ENCODE data around the gene PACS2.
"Not testable (repeated sequence)": the region's sequence is repeated elsewhere in the genome, so short reads cannot be mapped to it uniquely, and the experiment has no call there.

PACS2 gene

DNA sequence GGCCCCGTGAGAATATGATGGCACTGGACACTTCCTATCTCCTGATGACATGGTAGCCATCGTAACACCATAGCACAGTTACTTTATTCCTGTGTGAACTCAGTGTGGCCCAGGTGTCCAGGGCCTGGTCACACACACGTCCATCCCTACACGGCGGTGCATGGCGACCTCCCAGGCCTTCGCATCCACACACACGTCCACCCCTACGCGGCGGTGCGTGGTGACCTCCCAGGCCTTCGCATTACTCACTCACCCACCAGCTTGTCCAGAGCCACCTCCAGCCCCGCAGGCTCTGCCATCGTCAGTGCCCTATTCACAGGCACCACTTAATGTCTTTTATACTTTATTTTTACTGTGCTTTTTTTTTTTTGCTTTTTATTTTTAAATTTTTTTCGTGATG is 44.4 kb downstream of the PACS2 start:
- in situ Hi-C loops (cut with MboI; ENCODE audit: low pct_unique_long_range_greater_than_20kb, low sequenced_read_pairs): no loop called here
- no peak for DNase-seq

DNA sequence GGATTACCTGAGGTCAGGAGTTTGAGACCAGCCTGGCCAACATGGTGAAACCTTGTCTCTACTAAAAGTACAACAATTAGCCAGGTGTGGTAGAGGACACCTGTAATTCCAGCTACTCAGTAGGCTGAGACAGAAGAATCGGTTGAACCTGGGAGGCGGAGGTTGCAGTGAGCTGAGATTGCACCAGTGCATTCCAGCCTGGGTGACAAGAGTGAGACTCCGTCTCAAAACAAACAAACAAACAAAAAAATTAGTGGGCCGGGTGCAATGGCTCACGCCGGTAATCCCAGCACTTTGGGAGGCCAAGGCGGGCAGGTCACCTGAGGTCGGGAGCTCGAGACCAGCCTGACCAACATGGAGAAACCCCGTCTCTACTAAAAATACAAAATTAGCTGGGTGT is 46.9 kb downstream of the PACS2 start:
- not testable (repeated sequence) for DNase-seq

DNA sequence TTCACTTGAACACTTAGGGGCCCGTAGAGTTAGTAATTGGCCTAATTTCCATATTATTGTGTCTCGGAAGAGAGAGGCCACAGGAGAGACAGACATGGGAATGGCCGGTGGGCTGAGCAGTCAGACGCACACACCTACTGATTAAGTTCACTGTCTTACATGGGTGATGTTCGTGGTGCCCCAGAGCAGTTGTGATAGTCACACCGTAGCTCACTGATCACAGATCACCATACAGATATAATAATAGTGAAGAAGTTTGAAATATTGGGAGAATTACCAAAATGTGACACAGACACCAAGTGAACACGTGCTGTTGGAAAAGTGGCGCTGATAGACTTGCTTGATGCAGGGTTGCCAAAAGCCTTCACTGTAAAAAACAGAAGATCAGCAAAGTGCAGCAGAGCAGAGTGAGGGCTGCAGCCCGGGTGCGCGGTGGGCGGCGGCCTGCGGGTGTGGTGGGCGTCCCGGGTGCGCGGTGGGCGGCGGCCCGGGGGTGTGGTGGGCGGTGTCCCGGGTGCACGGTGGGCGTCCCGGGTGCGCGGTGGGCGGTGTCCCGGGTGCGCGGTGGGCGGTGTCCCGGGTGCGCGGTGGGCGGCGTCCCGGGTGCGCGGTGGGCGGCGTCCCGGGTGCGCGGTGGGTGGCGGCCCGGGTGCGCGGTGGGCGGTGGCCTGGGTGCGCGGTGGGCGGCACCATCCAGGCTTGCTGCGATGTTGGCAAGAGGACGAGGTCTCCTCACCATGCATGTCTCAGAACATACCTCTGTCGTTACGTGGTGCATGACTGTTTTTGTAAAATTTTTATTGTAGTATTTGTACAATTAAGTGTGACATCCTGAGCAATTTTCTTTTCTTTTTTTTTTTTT is 49.5 kb downstream of the PACS2 start:
- in situ Hi-C loops (cut with MboI; ENCODE audit: low pct_unique_long_range_greater_than_20kb, low sequenced_read_pairs): no loop called here

More for the DNA sequence above, 46.9 kb downstream of the PACS2 start:
- in situ Hi-C loops (cut with MboI; ENCODE audit: low pct_unique_long_range_greater_than_20kb, low sequenced_read_pairs): not testable (repeated sequence)

DNA sequence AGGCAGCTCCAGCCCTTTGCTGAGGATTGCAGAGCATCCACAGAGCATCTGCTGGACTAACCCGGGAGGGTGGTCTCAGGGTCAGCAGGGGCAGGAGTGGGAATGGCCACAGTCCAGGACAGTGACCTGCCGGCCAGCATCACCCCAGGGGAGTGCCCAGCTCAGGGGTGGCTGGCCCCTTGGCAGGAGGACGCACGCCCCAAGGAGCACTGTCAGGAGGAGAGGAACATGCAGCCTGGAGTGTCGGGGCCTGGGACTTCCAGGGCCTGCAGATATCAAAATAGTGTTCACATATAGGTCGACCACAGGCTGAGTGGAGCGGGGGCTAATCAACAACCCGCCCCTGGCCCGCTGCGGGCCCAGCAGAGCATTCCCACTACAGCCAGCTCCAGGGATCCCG is 50.6 kb downstream of the PACS2 start:
- no peak for DNase-seq
- in situ Hi-C loops (cut with MboI; ENCODE audit: low pct_unique_long_range_greater_than_20kb, low sequenced_read_pairs): no loop called here

More for the DNA sequence above, 49.5 kb downstream of the PACS2 start:
- no peak for DNase-seq

DNA sequence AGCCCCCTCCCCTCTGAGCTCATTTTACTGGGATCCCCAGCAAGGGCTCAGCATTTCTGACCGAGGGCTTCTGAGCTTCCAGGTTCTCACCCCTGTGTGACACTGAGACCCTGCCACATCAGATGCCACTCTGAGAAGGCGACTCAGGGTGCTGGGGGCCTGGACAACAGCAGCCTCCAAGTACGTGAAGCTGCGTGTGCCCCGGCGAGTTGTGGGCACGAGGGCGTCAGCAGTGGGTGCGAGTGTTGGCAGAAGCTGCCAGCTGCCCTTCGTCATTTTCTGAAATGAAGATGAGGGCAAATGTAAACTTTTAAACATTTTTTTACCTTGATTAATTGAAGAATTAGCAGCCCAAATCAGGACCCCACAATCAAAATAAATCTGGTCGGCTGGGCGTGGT is 51.1 kb downstream of the PACS2 start:
- in situ Hi-C loops (cut with MboI; ENCODE audit: low pct_unique_long_range_greater_than_20kb, low sequenced_read_pairs): no loop called here
- no peak for DNase-seq

DNA sequence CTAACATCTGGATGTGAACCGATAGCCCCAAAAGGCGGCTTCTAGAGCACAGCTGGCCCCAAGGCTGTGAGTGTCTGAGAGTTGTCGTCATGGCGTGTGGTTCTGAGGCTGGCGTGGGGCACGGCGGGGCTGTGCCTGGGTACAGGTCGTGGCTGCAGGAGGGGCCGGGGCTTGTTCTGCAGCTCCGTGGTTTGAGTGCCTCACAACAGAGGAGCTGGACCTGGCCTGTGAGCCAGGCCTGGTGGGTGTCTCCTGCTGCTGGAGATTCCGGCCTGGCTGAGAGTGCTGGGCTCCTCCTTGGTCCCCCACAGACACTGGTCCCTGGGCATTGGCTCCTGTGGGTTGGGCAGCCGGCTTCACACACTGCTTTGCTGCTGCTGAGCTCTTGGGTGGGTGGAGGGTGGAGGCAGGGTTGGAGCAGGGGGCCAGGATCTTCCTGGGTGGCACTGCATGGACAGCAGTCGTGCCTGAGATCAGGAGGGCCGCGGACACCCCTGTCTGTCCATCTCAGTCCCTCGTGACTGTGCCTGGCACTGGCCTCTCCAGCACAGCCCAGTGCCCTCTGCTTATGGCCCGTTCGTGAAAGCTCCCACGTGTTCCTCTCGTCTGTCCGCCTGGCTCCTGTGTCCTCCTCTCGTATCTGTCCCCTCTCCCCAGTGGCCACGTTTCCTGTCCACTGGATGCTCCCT is 52.0 kb downstream of the PACS2 start:
- in situ Hi-C loops (cut with MboI; ENCODE audit: low pct_unique_long_range_greater_than_20kb, low sequenced_read_pairs): no loop called here
- no peak for DNase-seq

DNA sequence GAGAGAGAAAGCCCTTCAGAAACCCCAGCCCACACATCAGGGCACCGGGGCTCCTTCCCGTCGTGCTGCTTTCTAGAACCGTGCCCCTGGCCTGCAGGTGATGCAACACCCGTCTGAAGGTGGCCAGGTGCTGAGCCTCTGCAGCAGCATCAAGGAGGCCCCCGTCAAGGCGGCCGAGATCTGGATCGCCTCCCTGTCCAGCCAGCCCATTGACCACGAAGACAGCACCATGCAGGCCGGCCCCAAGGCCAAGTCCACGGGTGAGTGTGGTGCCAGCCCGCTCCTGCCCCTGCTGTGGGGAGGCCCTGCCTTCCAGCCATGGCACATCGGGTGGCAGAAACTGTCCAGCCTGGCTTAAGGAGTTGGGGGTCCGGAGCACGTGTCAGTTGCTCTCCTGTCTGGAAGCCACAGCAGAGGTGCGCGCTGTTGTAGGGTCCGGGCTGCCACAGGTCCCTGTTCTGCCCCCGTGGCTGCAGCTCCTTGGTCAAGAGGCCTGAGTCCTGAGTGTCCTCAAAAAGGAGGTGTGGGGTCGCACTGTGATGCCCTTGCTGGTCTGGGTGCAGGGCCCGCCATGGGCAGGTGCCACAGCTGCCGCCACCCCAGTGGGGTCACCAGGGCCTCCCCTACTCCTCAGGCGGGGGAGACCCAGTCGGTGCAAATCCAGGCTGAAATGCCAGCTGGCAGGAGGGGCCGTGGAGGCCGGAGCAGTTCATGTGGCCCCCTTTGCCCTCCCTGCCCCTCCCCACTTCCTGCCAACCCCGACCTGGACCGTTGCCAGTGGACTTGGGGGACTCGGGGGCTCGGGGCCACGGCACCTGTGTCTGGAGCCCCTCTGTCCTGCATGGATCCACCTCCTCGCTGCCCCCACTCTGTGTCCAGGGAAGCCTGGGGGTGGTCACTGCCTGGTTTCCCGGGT is 52.8 kb downstream of the PACS2 start:
- no peak for DNase-seq

DNA sequence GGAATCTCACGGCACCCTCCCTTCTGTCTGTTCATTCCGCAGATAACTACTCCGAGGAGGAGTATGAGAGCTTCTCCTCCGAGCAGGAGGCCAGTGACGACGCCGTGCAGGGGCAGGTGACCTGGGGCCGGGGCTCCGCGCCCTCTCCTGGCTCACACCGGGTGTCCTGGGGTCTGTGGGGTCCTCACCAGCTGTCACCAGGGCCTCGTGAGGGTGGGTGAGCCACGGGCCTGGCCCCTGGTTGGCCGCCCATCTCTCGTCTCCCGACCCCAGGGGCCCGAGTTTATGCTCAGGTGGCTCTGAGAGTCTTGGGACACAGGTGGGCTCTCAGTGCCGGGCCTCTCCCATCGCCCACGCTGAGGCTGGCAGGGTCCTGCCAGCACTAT is 53.5 kb downstream of the PACS2 start:
- DNase-seq: no peak
- in situ Hi-C loops (cut with MboI; ENCODE audit: low pct_unique_long_range_greater_than_20kb, low sequenced_read_pairs): no loop called here

More for the DNA sequence above, 52.8 kb downstream of the PACS2 start:
- in situ Hi-C loops (cut with MboI; ENCODE audit: low pct_unique_long_range_greater_than_20kb, low sequenced_read_pairs): no loop called here

DNA sequence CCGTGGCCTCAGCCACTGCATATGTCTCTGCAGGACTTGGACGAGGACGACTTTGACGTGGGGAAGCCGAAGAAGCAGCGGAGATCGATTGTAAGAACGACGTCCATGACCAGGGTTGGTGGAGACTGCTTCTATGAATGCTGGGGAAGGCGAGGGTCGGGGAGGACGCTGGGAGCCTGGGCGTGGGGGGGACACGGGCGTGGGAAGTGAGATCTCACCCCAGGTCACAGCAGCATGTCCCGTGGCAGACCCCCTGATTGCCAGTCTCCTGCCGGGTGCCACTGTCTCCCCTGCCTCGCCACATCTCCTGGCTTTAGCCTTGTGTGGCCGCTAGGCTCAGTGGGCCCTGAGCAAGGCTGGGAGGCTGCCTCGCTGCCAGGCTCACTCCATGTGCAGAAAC is 53.9 kb downstream of the PACS2 start:
- no peak for DNase-seq
- in situ Hi-C loops (cut with MboI; ENCODE audit: low pct_unique_long_range_greater_than_20kb, low sequenced_read_pairs): no loop called here

DNA sequence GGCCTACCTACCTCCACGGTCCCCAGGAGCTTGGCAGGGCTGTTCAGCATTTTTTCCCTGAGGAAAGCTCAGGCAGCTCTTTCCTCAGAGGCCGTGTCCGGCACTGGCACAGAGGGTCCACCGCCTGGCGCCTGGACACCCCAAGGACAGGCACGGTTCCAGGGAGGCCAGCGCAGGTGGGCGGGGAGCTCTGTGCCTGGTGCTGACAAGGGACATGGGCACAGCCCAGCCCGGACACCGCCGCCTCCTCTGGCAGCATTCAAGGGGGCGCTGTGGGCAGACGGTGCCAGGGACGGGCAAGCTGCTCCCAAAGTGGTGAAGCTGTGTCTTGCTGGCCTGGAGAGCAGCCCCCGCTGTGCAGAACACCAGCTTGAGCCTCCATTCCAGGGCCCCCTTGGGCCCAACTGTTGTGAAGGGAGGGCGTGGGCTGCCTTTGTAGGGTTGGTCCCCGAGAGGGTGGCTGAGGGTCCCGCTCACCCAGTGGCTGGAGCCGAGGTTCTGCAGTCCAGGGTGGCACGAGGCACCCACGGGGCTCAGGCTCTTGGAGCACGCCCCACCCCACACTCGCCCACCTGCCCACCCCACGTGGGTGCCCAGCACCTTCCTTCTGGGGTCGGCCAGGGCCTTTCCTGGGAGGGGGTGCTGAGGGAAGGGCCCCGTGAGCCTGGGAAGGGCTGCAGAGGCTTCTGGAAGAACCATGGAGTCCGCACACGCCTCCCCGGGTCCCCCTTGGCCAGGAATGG is 54.5 kb downstream of the PACS2 start:
- in situ Hi-C loops (cut with MboI; ENCODE audit: low pct_unique_long_range_greater_than_20kb, low sequenced_read_pairs): no loop called here
- DNase-seq: no peak

DNA sequence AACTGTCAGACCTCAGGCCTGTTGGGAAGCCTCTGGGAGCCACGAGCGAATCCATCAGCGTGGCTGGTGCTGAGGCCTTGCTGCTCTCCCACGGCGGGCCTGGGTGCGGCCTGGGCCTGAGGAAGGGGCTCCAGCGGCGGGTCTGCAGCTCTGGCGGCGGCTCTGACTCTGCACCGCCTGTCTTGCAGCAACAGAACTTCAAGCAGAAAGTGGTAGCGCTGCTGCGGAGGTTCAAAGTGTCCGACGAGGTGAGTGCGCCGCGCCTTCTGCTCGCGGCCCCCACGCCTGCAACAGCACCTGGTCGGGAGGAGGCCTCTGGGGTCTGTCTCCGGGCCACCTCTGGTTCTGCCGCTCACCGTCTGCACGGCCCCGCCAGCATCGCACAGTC is 55.1 kb downstream of the PACS2 start:
- in situ Hi-C loops (cut with MboI; ENCODE audit: low pct_unique_long_range_greater_than_20kb, low sequenced_read_pairs): no loop called here
- DNase-seq: no peak

DNA sequence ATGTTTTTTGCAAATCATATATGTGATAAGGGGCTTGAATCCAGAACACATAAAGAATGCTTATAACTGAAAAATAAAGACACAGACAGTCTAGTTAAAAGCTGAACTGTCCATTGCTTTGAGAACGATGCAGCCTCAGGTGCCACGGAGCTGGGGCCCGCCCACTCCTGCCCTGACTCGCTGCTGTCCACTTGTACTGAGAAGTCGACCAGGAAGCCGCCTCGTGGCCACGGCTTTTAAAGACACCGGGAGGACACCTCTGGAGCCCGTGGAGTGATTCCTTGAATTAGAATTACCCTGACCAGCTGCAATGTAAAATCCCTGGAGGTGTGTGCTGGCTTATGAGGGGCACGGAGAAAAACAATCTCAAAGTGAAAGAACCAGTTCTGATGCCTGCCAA is 59.8 kb downstream of the PACS2 start:
- DNase-seq: no peak
- in situ Hi-C loops (cut with MboI; ENCODE audit: low pct_unique_long_range_greater_than_20kb, low sequenced_read_pairs): no loop called here

DNA sequence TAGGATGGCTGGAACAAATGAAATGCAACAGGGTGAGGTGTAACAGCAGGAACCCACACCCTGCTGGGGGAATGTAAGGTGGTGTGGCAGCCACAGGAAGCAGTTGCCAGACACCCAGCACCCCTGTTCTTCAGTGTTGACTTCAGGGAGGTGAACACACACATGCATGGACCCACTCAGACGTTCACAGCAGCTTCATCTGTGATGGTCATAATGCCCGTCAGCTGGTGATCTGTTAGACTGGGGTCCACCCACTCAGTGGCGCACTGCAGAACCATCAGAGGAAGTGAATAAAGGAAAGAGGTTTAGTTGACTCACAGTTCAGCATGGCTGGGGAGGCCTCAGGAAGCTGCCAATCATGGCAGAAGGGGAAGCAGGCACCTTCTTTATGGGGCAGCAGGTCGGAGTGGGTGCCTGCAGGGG is 61.1 kb downstream of the PACS2 start:
- in situ Hi-C loops (cut with MboI; ENCODE audit: low pct_unique_long_range_greater_than_20kb, low sequenced_read_pairs): no loop called here
- DNase-seq: peak; percentile 62

DNA sequence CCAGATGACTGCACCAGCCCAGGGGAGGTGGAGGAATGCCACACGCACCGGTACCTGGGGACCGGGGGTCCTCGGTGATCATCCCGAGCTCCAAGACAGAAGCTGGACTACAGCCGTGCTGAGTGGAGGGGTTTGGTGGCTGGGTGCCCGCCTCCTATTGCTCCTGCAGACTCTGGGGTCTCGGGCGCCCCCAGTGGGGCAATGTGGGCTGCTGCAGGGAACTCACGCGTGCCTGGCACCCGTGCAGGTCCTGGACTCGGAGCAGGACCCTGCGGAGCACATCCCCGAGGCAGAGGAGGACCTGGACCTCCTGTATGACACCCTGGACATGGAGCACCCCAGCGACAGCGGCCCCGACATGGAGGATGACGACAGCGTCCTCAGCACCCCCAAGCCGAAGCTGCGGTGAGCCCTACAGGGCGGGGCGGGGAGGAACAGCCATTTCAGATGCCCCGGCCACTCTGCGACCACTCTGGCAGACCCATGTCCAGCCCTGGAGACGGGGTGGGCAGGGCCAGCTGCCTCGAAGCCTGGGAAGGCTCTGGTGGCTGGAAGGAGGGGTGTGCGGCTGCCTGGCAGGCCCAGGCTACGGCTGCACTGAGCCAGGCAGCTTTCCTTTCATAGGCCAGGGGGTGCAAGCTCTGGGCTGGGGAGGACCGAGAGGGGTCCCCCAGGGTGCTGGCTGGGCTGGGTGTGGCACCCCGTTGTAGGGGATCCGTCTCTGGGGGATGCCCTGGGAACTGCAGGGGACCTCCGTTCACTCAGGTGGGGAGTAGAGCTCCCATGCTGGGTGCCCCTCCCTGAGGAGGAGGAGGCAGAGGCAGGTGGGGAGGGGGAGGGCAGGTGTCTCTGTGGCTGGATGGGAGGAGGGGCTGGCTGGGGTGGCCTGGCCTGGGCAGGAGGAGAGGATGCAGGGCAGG is 62.2 kb downstream of the PACS2 start:
- in situ Hi-C loops (cut with MboI; ENCODE audit: low pct_unique_long_range_greater_than_20kb, low sequenced_read_pairs): no loop called here
- DNase-seq: no peak

DNA sequence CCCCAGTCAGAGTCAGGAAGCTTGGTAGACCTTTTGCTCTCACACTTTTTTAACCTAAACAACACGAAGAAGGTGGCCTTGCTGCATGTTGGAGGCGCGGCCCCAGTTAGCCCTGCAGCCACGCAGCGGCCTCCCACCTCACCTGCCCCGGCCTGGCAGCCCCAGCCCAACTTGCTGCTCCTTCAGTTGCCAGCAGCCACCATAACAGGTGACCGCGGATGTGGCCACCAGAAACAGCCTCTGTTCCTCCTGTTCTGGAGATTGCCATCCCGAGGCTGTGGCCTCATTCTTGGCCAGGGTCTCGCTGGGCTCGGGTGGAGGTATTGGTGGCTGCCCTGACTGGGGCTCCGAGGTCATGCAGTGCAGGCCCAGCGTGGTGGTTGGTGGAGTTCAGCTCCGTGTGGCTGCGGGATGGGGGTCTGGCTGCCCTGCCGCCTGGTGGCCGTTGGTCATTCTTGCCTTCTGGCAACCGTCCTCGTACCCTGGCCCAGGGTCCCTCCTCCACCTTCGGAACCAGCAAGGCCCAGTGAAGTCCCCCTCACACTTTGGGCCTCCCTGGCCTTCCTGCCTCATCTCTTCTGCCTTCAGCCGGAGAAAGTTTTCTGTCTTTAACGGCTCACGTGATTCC is 63.1 kb downstream of the PACS2 start:
- in situ Hi-C loops (cut with MboI; ENCODE audit: low pct_unique_long_range_greater_than_20kb, low sequenced_read_pairs): no loop called here
- DNase-seq: no peak

DNA sequence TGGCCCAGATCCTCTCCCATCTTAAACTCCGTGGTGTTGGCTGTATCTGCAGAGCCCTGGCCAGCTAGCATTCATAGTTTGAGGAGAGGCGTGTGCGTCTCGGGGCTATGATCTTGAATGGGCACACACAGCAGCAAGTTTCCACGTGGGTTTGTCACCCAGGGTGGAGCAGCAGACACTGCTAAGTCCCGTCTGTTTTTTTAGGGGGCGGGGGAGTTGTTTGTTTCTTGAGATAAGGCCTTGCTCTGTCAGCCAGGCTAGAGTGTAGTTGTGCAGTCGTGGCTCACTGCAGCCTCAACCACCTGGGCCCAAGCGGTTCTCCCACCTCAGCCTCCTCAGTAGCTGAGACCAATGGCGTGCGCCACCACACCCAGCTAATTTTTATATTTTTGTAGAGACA is 63.7 kb downstream of the PACS2 start:
- DNase-seq: no peak
- in situ Hi-C loops (cut with MboI; ENCODE audit: low pct_unique_long_range_greater_than_20kb, low sequenced_read_pairs): no loop called here

DNA sequence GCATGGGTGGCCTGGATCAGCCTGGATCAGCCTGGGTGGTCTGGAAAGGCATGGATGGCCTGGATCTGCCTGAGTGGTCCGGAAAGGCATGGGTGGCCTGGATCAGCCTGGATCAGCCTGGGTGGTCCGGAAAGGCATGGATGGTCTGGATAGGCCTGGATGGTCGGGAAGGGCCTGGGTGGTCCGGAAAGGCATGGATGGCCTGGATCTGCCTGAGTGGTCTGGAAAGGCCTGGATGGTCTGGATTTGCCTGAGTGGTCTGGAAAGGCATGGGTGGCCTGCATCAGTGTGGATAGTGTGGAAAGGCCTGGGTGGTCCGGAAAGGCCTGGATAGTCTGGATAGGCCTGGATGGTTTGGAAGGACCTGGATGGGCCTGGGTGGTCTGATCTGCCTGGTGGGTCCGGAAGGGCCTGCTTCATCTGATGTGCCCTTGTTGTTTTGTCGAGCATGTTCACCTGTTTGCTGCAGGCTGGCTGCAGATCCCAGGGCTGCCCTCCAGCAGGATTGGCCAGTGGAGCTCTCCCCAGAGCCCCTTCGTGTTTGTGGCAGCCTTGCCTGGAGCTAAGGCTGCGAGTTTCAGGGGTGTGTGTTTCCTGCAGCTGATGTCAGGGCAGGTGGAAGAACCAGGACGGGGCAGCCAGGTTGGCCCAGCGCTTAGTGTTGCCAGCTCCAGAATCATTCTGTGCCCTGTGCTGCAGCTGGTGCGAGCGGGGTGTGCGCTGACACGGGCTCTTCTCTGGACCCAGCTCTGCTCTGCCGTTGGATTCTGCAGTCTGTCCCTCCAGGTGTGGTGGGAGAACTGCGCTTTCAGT is 64.5 kb downstream of the PACS2 start:
- DNase-seq: no peak
- in situ Hi-C loops (cut with MboI; ENCODE audit: low pct_unique_long_range_greater_than_20kb, low sequenced_read_pairs): no loop called here

Measured in KBM-7 (cell line).